HL-60 (cell line): ENCODE data around the gene NHSL2.

Experiments used
- GABPA ChIP-seq: IDR thresholded peaks from 2 replicates; pipeline ENCODE4 v1.6.1; 2012; ENCODE audit warnings: low read depth
- POLR2AphosphoS5 ChIP-seq: IDR thresholded peaks from 2 replicates; pipeline ENCODE4 v1.6.1; 2012; ENCODE audit warnings: low read depth
- TF ChIP-seq, protein P1 (sequence below): IDR thresholded peaks from one replicate; pipeline ENCODE4 v1.5.1; 2011; ENCODE audit warnings: low read length, control low read depth, inconsistent platforms; ENCODE audit not compliant: insufficient read depth
- TF ChIP-seq, protein P2 (sequence below): IDR thresholded peaks from 2 replicates; pipeline ENCODE4 v1.6.1; 2012; ENCODE audit warnings: low read depth; ENCODE audit not compliant: insufficient replicate concordance

DNA sequence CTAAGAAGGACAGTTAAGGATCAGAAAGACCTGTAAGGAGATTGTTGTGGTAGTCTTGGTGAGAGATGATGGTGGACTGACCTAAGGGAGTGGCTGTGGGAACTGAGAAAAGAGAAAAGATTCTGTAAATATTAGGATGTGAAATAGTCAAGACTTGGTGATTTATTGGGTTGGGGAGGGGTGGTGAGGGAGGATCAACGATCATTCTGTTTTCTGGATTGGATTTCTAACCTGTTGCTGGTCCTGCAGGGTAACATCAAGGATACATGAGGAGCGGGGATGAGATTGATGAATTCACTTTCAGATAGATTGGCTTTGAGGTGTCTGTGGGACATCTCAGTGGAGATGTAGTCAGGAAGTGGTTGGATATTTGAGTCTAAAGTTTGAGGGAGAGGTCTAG lies 272.3 kb downstream of the NHSL2 start:
- TF ChIP-seq, protein P1, sequence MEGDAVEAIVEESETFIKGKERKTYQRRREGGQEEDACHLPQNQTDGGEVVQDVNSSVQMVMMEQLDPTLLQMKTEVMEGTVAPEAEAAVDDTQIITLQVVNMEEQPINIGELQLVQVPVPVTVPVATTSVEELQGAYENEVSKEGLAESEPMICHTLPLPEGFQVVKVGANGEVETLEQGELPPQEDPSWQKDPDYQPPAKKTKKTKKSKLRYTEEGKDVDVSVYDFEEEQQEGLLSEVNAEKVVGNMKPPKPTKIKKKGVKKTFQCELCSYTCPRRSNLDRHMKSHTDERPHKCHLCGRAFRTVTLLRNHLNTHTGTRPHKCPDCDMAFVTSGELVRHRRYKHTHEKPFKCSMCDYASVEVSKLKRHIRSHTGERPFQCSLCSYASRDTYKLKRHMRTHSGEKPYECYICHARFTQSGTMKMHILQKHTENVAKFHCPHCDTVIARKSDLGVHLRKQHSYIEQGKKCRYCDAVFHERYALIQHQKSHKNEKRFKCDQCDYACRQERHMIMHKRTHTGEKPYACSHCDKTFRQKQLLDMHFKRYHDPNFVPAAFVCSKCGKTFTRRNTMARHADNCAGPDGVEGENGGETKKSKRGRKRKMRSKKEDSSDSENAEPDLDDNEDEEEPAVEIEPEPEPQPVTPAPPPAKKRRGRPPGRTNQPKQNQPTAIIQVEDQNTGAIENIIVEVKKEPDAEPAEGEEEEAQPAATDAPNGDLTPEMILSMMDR = no peak
- no peak for TF ChIP-seq POLR2AphosphoS5
- no peak for TF ChIP-seq GABPA
- TF ChIP-seq, protein P2, sequence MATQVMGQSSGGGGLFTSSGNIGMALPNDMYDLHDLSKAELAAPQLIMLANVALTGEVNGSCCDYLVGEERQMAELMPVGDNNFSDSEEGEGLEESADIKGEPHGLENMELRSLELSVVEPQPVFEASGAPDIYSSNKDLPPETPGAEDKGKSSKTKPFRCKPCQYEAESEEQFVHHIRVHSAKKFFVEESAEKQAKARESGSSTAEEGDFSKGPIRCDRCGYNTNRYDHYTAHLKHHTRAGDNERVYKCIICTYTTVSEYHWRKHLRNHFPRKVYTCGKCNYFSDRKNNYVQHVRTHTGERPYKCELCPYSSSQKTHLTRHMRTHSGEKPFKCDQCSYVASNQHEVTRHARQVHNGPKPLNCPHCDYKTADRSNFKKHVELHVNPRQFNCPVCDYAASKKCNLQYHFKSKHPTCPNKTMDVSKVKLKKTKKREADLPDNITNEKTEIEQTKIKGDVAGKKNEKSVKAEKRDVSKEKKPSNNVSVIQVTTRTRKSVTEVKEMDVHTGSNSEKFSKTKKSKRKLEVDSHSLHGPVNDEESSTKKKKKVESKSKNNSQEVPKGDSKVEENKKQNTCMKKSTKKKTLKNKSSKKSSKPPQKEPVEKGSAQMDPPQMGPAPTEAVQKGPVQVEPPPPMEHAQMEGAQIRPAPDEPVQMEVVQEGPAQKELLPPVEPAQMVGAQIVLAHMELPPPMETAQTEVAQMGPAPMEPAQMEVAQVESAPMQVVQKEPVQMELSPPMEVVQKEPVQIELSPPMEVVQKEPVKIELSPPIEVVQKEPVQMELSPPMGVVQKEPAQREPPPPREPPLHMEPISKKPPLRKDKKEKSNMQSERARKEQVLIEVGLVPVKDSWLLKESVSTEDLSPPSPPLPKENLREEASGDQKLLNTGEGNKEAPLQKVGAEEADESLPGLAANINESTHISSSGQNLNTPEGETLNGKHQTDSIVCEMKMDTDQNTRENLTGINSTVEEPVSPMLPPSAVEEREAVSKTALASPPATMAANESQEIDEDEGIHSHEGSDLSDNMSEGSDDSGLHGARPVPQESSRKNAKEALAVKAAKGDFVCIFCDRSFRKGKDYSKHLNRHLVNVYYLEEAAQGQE = no peak
